ENCODE data around the gene CA10.

The CA10 gene

DNA sequence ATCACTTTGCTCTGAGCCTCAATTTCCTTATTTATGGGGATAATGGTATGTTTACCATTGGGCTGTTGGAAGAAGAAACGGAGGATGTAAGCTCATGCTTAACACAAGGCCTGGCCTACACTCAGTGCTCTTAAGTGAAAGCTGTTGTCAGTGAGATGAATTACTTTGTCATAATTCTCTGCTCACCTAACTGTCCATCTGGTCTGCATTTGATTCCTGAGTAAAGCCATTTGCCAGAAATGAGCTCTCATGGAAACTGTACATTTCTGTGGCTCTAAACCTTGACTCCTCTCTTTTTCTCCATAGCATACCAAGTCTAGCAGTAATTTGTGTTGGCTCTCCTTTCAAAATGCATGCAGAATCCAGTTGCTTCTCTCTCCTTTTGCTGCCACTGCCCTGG lies 452.4 kb downstream of the CA10 start:
- Mint-ChIP-seq H3K27me3 (peaks cover 13% of the 10 kb centered on the region), H3K9me3 (no peaks in the 10 kb centered on the region), H3K4me3 (no peak overlapping the region), H3K4me1 (ENCODE audit: low read depth) (no peaks in the 10 kb centered on the region), H3K36me3 (ENCODE audit: low read depth) (no peaks in the 10 kb centered on the region), H3K27ac (no peak overlapping the region)
- DNase-seq = no peak

DNA sequence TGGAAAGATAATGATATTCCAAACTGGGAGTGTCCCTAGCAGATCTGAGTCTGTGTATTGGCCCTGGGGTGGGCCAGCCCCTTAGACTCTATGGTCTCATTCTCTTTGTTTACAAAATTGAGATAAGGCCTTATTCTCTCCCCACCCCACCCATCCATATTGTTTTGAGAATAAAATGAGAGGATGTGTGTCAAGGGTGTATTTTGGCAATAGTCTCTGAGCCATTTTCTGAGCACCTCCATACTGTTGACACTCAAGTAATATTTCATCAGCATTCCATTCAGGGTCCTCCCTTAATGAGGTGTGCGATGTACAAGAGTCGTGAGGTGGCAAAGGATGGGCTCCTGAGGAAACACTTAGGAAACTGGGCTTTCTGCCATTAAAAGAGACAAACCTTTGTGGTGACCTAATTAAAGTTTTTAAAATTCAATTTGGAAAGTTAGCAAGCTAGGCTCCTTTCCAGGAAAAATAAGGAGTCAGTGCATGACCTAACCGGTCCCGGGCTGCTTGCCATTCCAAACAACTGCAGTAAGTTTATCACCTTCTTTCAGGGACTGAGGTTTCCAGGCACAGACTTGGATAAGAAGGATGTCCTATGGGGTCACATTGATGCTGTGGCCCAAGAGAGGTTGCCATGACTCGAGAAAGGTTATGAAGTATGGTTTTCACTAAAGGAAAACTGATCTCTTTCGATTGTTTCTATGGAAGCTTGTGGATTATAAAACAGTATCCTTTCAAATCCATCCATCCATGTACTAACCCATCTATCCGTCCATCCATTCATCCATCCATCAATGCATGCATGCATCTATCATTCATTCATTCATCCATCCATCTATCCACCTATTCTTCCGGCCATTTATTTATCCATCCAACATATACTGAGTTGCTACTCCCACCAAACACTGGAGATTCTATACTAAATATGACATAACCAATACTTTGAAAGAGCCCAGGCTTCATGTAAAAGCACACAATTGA lies 454.9 kb downstream of the CA10 start:
- Mint-ChIP-seq H3K27ac (no peak overlapping the region), H3K27me3 (peaks cover 10% of the 10 kb centered on the region), H3K4me1 (ENCODE audit: low read depth) (no peaks in the 10 kb centered on the region), H3K36me3 (ENCODE audit: low read depth) (no peaks in the 10 kb centered on the region), H3K9me3 (no peaks in the 10 kb centered on the region), H3K4me3 (no peak overlapping the region)
- no peak for DNase-seq

DNA sequence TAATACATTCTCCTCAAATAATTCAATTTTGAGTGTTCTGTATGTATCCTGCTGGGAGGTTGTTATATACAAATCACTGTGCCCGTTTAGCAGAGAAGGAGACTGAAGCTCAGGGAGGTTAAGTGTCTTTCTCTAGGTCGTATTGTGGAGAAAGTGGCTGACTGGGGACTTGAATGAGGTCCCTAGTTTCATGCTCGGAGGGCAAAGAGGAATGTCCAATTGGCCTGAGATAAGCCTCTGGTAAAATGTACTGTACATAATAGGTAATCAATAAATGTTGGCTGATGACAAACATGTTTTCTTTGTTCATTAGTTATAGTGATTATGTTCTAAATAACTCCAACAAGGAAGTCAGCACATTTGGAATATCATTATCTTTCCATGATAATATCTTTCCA lies 455.6 kb downstream of the CA10 start:
- DNase-seq = no peak
- H3K9me3 Mint-ChIP-seq = no peaks in the 10 kb centered on the region
- H3K27me3 Mint-ChIP-seq = peaks cover 15% of the 10 kb centered on the region
- H3K27ac Mint-ChIP-seq = no peak overlapping the region
- H3K4me1 Mint-ChIP-seq (ENCODE audit: low read depth) = no peaks in the 10 kb centered on the region
- H3K4me3 Mint-ChIP-seq = no peak overlapping the region
- H3K36me3 Mint-ChIP-seq (ENCODE audit: low read depth) = no peaks in the 10 kb centered on the region

DNA sequence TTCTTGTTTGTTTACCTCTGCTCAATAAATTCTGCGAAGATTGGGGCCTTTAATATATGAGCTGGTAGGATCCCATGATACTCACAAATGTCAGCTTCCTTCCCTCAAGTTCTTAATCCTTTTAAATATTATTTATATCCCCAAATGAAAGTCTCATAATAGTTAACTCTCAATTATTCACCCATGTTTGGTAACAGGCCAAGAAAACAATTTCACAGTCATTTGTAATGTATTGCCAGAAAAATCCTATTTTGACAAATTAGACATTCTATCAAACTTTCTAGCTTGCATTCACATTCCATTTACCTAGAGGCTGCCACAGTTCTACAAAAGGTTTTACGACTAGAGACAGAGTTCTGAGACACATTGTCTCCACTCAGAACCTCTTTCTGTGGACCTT lies 457.0 kb downstream of the CA10 start:
- no peaks in the 10 kb centered on the region for H3K4me1 Mint-ChIP-seq (ENCODE audit: low read depth)
- H3K27me3 Mint-ChIP-seq = peaks cover 20% of the 10 kb centered on the region
- H3K36me3 Mint-ChIP-seq (ENCODE audit: low read depth) = no peaks in the 10 kb centered on the region
- no peak overlapping the region for H3K27ac Mint-ChIP-seq
- H3K9me3 Mint-ChIP-seq = no peaks in the 10 kb centered on the region
- no peak overlapping the region for H3K4me3 Mint-ChIP-seq
- DNase-seq = no peak

DNA sequence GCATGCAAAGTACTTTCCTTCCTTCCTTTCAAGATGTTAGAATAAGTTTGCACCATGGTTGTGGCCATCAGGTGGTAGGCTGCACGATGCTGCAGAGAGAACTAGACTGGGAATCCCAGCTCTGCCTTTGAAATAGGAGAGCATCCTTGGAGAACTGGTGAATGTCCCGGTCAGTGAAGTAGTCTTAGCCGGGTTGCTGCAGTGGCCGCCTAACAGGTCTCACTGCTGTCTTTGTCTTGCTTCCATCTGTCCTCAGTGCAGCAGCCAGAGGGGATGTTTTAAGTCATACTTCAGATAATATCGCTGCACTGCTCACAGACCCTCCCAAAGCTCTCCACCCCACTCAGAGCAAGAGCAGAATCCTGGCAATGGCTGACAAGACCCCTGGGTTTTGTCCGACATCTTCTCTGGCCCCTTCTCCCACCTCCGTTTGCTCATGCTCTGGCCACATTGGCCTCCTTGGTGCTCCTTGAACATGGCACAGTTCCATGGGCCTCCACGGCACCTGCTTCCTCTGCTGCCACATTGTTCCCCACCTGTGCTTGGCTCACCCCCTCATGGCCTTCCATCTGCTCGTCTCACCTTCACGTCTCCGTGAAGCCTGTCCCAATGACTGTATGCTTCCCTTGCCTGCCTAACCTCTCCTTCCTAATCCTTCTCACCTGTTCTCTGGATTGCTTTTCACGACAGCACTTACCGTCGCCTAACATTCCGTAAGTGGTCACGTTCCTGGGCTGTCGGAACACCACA lies 458.3 kb downstream of the CA10 start:
- no peak overlapping the region for H3K27ac Mint-ChIP-seq
- H3K36me3 Mint-ChIP-seq (ENCODE audit: low read depth) = no peaks in the 10 kb centered on the region
- no peaks in the 10 kb centered on the region for H3K4me1 Mint-ChIP-seq (ENCODE audit: low read depth)
- peaks cover 30% of the 10 kb centered on the region for H3K27me3 Mint-ChIP-seq
- DNase-seq = no peak
- H3K4me3 Mint-ChIP-seq = no peak overlapping the region
- H3K9me3 Mint-ChIP-seq = no peaks in the 10 kb centered on the region

DNA sequence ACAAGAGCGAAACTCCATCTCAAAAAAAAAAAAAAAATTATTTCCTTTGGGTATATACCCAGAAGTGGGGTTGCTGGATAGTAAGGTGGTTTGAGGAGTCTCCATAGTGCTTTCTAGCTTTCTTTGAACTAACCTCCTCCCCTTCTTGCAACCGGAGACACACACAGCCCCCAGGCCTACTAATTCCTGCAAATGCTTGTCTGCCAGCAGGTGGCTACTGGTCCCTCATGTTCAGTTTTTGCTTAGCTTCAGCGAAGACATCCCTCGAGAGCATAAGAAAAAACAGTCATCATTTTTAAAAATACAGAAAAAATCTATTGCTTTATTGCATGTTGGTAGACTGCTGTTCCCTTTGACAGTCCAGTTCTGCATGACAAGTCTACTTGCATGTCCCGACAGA lies 459.2 kb downstream of the CA10 start:
- DNase-seq = no peak
- Mint-ChIP-seq H3K9me3 (no peaks in the 10 kb centered on the region), H3K36me3 (ENCODE audit: low read depth) (no peaks in the 10 kb centered on the region), H3K27ac (no peak overlapping the region), H3K4me1 (ENCODE audit: low read depth) (no peaks in the 10 kb centered on the region), H3K27me3 (peaks cover 30% of the 10 kb centered on the region), H3K4me3 (no peak overlapping the region)

DNA sequence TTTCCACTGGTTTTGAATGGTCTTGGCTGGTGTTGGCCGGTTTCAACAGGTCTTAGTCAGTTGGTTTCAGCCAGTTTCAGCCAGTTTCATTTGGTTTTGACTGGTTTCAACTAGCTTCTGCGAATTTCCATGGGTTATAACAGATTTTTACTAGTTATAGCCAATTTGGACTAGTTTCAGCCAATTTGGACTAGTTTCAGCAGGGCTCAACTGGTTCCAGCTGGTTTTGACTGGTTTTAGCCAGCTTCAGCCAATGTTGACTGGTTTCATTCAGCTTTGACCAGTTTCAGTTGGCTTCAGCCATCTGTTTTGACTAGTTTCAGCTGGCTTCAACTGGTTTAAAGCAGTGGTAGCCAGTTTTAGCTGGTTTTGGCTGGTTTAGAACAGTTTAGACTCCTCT lies 465.6 kb downstream of the CA10 start:
- Mint-ChIP-seq H3K27me3 (peaks cover 18% of the 10 kb centered on the region), H3K4me1 (ENCODE audit: low read depth) (no peaks in the 10 kb centered on the region), H3K36me3 (ENCODE audit: low read depth) (no peaks in the 10 kb centered on the region), H3K27ac (no peak overlapping the region), H3K9me3 (no peaks in the 10 kb centered on the region), H3K4me3 (no peak overlapping the region)
- no peak for DNase-seq

DNA sequence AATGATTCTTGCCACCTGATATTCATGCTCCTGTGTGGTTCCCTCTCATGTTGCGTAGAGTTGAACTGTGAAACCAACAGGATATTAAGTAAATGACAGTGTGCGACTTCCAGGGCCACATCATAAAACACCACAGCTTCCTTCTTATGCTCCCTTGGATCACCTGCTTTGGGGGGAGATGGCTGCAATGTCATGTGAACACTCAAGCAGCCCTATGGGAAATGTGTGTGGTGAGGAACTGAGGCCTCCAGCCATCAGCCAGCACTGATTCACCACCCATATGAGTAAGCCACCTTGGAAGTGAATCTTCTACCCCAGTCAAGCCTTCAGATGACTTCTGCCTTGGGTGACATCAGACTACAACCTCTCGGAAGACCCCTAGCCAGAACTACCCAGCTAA lies 470.6 kb downstream of the CA10 start:
- Mint-ChIP-seq H3K9me3 (no peaks in the 10 kb centered on the region), H3K27ac (no peak overlapping the region), H3K4me3 (no peak overlapping the region), H3K36me3 (ENCODE audit: low read depth) (no peaks in the 10 kb centered on the region), H3K27me3 (peaks cover 7% of the 10 kb centered on the region), H3K4me1 (ENCODE audit: low read depth) (no peaks in the 10 kb centered on the region)
- no peak for DNase-seq

DNA sequence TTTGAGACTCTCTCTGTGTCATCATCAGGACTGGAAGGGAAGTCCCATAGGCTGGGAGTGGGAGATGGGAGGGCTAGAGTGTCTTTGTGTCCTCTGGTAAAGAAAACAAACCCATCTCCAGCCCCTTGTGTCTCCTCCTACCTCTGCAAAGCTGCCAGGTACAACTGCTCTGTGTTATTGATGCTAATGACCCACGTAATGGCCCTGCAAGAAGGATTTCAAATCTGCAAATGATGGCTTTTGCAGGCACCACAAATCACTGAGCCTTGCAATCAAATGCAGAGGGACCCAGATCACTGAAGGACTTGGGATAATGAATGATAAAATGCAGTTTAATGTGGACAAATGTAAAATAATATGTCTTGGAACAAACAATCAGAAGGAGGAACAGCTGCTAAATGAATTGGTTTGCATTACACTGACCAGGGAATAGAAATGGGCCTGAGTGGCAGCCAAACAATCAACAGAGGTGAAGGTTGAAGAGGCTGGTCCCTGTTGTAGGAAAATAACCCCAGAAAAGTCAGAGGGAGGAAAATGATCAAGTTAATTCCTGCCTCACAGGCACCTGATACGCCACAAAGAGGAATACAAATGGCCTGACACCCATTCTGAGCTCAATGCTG lies 473.1 kb downstream of the CA10 start:
- no peaks in the 10 kb centered on the region for H3K36me3 Mint-ChIP-seq (ENCODE audit: low read depth)
- DNase-seq = no peak
- H3K27me3 Mint-ChIP-seq = peaks cover 18% of the 10 kb centered on the region
- H3K27ac Mint-ChIP-seq = no peak overlapping the region
- no peak overlapping the region for H3K4me3 Mint-ChIP-seq
- no peaks in the 10 kb centered on the region for H3K9me3 Mint-ChIP-seq
- H3K4me1 Mint-ChIP-seq (ENCODE audit: low read depth) = no peaks in the 10 kb centered on the region

DNA sequence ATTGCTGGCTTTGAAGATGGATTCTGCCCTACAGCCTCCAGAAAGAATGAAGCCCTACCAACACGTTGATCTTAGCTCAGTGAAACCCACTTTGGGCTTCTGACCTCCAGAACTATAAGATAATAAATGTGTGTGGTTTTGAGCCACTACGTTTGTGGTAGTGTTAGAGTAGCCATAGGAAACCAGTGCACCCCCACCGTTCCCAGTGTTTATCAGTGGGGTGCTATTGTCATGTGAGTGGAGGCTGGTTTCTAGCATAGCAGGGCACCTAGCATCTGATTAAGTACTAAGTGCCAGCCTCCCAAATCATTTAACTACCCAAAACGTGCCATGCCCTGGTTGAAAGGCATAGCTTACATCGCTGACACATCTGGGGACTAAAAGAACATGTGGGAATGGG lies 474.3 kb downstream of the CA10 start:
- no peak overlapping the region for H3K27ac Mint-ChIP-seq
- peaks cover 24% of the 10 kb centered on the region for H3K27me3 Mint-ChIP-seq
- H3K9me3 Mint-ChIP-seq = no peaks in the 10 kb centered on the region
- no peak overlapping the region for H3K4me3 Mint-ChIP-seq
- no peaks in the 10 kb centered on the region for H3K36me3 Mint-ChIP-seq (ENCODE audit: low read depth)
- H3K4me1 Mint-ChIP-seq (ENCODE audit: low read depth) = no peaks in the 10 kb centered on the region
- no peak for DNase-seq

DNA sequence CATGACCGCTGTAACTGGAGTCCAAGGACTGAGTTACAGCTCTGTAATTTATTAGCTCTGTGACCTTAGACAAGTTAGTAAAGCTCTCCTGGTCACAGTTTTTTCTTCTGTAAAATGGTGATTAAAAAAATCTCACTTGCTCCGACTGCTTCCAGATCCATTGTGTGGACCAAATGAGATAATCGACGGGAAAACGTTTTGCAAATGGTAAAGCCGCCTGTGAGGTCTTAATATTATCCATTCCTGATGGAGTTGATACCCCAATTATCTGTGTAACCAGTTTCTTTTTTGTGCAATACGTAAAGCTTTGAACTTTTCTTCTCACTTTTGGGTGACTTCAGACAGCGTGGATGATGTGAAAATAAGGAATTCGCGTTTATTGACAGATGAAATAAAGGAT lies 475.2 kb downstream of the CA10 start:
- Mint-ChIP-seq H3K9me3 (no peaks in the 10 kb centered on the region), H3K27ac (no peak overlapping the region), H3K36me3 (ENCODE audit: low read depth) (no peaks in the 10 kb centered on the region), H3K27me3 (peaks cover 24% of the 10 kb centered on the region), H3K4me1 (ENCODE audit: low read depth) (no peaks in the 10 kb centered on the region), H3K4me3 (no peak overlapping the region)
- no peak for DNase-seq

DNA sequence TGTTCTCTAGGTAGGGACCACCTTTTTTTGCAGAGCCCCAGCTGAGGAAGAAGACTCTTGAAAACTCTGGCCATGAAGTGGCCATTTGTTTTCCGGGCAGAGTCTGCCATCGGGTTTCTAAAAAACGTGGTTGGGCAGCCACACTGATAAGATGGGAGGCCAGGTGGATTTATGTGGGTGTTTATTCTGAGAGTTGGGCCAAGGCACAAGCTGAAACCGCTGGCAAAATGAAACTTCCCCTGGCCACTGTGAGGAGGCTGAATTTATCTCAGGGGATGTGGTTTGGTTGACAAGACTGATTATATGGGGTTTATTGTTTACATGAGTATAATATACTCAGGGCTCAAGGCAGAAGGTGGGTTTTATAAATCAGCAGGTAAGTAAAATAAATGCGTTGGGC lies 476.4 kb downstream of the CA10 start:
- no peak overlapping the region for H3K27ac Mint-ChIP-seq
- no peaks in the 10 kb centered on the region for H3K9me3 Mint-ChIP-seq
- no peaks in the 10 kb centered on the region for H3K36me3 Mint-ChIP-seq (ENCODE audit: low read depth)
- DNase-seq = no peak
- no peak overlapping the region for H3K4me3 Mint-ChIP-seq
- no peaks in the 10 kb centered on the region for H3K4me1 Mint-ChIP-seq (ENCODE audit: low read depth)
- H3K27me3 Mint-ChIP-seq = peaks cover 24% of the 10 kb centered on the region

DNA sequence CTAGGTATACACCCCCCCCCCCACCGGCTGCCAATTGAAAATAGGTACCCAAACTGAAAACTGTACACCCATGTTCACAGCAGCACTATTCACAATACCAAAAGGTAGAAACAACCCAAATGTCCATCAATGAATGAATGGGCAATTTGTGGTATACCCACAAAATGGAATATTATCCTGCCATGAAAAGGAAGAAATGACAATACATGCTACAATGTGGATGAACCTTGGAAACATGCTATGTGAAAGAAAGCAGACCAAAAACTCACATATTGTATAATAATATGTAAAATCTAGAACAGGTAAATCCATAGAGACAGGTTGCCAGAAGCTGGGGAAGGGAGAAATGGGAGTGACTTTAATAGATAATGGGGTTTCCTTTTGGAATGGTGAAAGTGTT lies 480.6 kb downstream of the CA10 start:
- Mint-ChIP-seq H3K9me3 (no peaks in the 10 kb centered on the region), H3K27ac (no peak overlapping the region), H3K4me3 (no peak overlapping the region), H3K27me3 (peaks cover 21% of the 10 kb centered on the region), H3K36me3 (ENCODE audit: low read depth) (no peaks in the 10 kb centered on the region), H3K4me1 (ENCODE audit: low read depth) (no peaks in the 10 kb centered on the region)
- no peak for DNase-seq

DNA sequence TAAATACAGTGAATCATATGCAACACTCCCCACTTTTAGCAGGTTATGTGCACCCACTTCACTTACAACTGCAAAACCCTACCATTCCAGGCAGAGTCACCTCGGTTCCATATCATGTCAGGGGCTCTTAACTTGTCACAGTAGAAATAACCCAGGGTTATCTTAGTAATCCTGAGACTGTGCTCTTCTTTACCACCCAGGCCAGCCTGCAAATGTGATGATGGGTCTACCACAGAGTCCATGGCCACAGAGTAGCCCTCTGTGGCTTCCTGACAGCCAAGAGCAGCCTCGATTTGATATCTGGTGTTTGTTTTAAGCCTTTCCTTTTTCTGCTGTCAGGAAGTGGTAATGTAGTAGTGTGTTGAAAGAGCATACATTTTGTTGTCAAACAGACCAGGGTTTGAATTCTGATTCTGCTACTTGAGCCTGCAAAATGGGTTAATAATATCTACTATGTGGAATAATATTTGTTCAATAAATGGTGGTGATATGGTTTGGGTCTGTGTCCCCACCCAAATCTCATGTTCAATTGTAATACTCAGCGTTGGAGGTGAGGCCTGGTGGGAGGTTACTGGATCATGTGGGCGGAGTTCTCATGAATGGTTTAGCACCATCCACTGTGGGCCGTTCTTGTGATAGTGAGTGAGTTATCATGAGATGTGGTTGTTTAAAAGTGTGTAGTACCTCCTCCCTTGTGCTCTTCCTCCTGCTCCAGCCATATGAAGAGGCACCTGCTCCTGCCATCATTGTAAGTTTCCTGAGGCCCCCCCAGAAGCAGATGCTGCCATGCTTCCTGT lies 481.6 kb downstream of the CA10 start:
- Mint-ChIP-seq H3K27me3 (peaks cover 13% of the 10 kb centered on the region), H3K9me3 (no peaks in the 10 kb centered on the region)

More for the DNA sequence above, 481.6 kb downstream of the CA10 start:
- Mint-ChIP-seq H3K4me1 (ENCODE audit: low read depth) (no peaks in the 10 kb centered on the region), H3K36me3 (ENCODE audit: low read depth) (no peaks in the 10 kb centered on the region), H3K27ac (no peak overlapping the region), H3K4me3 (no peak overlapping the region)
- no peak for DNase-seq
